Osteocyte (in vitro differentiated cells): ENCODE results near the gene BAIAP2. TPM values are rescaled to one million over a fixed set of nuclear protein-coding genes. Genes with fewer than 3 reads are reported as not detected.
A peak's percentile ranks its signal among the peaks of the same experiment; 100 is the strongest.

Experiments
- DNase-seq: peaks from one replicate; pipeline ENCODE4 v3.0.0; 2021; ENCODE audit warnings: mixed read lengths; ENCODE audit not compliant: unreplicated experiment; ENCODE audit errors: extremely low spot score
- H3K27ac Mint-ChIP-seq: one replicate; pipeline ENCODE4 v1.8.0; 2021; ENCODE audit warnings: mild to moderate bottlenecking, mixed read lengths; ENCODE audit not compliant: unreplicated experiment
- H3K27me3 Mint-ChIP-seq: one replicate; pipeline ENCODE4 v1.8.0; 2021; ENCODE audit warnings: mixed read lengths; ENCODE audit not compliant: unreplicated experiment
- H3K36me3 Mint-ChIP-seq: one replicate; pipeline ENCODE4 v1.8.0; 2021; ENCODE audit warnings: mixed read lengths; ENCODE audit not compliant: unreplicated experiment
- H3K4me1 Mint-ChIP-seq: one replicate; pipeline ENCODE4 v1.8.0; 2021; ENCODE audit warnings: mixed read lengths; ENCODE audit not compliant: unreplicated experiment
- H3K4me3 Mint-ChIP-seq: one replicate; pipeline ENCODE4 v1.8.0; 2021; ENCODE audit warnings: mild to moderate bottlenecking, moderate library complexity, mixed read lengths; ENCODE audit not compliant: unreplicated experiment
- H3K9me3 Mint-ChIP-seq: one replicate; pipeline ENCODE4 v1.8.0; 2021; ENCODE audit warnings: mixed read lengths; ENCODE audit not compliant: unreplicated experiment
- total RNA-seq: library from RNA; stranded (reverse); gene quantifications from 2 replicates; pipeline ENCODE4 v1.2.1, GENCODE V29; 2021
- TF ChIP-seq, protein P1 (sequence below): fragments of 200-600 bp; sonication (generic); IDR thresholded peaks from 2 replicates; pipeline ENCODE4 v1.5.0; 2021; ENCODE audit warnings: antibody characterized with exemption, mild to moderate bottlenecking, moderate library complexity

Gene BAIAP2
- total RNA-seq, 1 donor from 2014 or later, result 29.0 TPM

DNA sequence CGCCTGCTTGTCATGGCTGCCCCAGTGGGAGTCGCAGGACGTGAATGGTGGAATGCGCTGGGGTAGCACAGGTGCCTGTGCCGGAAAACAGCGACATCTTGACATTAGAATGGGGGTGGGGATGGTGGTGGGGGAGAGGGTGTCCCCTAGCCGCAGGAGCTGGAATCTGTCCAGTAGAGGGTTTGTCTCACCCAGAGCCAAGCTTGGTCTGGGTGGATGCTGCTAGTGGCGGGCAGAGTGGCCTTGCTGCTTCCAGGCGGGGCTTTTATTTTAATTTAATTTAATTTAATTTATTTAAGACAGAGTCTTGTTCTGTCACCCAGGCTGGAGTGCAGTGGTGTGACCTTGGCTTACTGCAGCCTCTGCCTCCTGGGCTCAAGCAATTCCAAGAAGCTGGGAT, 7.7 kb downstream of the BAIAP2 start:
- Mint-ChIP-seq H3K4me1 (peaks cover 64% of the 10 kb centered on the region), H3K9me3 (no peaks in the 10 kb centered on the region), H3K27ac (peak overlapping the region; percentile 47), H3K27me3 (no peaks in the 10 kb centered on the region), H3K36me3 (peaks cover 2% of the 10 kb centered on the region), H3K4me3 (no peak overlapping the region)
- DNase-seq, result no peak
- TF ChIP-seq, protein P1, sequence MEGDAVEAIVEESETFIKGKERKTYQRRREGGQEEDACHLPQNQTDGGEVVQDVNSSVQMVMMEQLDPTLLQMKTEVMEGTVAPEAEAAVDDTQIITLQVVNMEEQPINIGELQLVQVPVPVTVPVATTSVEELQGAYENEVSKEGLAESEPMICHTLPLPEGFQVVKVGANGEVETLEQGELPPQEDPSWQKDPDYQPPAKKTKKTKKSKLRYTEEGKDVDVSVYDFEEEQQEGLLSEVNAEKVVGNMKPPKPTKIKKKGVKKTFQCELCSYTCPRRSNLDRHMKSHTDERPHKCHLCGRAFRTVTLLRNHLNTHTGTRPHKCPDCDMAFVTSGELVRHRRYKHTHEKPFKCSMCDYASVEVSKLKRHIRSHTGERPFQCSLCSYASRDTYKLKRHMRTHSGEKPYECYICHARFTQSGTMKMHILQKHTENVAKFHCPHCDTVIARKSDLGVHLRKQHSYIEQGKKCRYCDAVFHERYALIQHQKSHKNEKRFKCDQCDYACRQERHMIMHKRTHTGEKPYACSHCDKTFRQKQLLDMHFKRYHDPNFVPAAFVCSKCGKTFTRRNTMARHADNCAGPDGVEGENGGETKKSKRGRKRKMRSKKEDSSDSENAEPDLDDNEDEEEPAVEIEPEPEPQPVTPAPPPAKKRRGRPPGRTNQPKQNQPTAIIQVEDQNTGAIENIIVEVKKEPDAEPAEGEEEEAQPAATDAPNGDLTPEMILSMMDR, result no peak

DNA sequence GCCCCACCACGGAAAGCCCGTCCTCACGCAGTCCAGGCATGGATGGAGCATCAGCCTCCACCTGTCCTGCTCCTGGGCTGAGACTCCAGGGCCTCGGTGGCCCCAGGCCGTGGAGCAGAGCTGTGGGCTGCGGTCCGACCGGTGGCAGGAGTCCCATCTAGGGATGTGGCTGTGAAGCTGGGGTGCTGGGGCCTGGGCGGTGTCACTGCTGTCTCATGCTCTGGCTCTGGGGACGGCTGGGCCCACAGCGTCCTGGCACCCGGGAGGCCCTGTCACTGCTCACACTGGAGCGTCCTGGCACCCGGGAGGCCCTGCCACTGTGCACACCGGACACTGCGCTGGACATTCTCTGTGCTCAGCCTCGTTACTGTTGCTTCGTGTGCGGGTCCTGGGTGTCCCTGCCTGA, 8.4 kb downstream of the BAIAP2 start:
- DNase-seq, result no peak
- TF ChIP-seq, protein P1, result no peak
- Mint-ChIP-seq H3K36me3 (no peaks in the 10 kb centered on the region), H3K27me3 (no peaks in the 10 kb centered on the region), H3K27ac (peak overlapping the region; percentile 96), H3K9me3 (no peaks in the 10 kb centered on the region), H3K4me1 (peaks cover 57% of the 10 kb centered on the region), H3K4me3 (peak overlapping the region; percentile 61)

DNA sequence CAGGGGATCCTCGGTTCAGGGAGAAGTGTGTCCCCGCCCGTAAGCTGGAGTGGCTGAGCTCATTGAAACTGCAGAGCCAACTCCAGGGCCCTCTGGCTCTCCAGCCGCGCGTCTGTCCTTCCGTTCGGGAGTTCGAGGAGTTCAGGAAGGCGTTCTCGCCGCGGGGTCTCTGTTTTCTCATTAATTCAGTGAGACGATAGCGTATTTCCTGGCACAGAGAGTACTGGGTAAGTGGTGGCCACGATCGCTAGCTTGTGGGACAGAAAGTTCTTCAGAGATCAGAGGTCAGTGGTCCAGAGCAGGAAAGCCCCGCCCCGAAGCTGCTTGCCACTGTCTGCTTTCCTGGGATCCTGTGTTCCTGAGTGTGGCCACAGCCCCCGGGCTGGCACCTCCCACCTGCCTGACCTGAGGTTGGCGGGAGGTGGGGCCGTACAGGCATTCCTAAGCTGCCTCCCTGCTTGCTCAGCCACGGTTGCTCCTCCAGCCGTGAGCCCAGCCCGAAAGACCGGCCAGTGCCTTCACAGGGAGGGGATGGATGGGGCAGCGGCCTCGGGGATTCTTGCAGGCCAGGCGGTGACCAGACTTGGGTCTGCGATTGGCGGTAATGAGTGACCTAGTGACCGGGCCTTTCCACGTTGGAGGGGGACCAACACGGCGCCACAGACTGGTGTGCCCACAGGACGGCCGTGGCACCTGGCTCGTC, 8.9 kb downstream of the BAIAP2 start:
- Mint-ChIP-seq H3K27me3 (no peaks in the 10 kb centered on the region), H3K36me3 (no peaks in the 10 kb centered on the region), H3K9me3 (no peaks in the 10 kb centered on the region), H3K4me3 (peak overlapping the region; percentile 61), H3K4me1 (peaks cover 59% of the 10 kb centered on the region), H3K27ac (peak overlapping the region; percentile 96)
- TF ChIP-seq, protein P1, result no peak
- DNase-seq, result no peak

GRCh38 chr17:81044428-81044763, 9.4 kb downstream of the BAIAP2 start:
- Mint-ChIP-seq H3K4me1 (peaks cover 62% of the 10 kb centered on the region), H3K36me3 (no peaks in the 10 kb centered on the region), H3K4me3 (peak overlapping the region; percentile 44), H3K27ac (peak overlapping the region; percentile 96), H3K9me3 (no peaks in the 10 kb centered on the region), H3K27me3 (no peaks in the 10 kb centered on the region)
- TF ChIP-seq, protein P1, result no peak
- DNase-seq, result no peak

DNA sequence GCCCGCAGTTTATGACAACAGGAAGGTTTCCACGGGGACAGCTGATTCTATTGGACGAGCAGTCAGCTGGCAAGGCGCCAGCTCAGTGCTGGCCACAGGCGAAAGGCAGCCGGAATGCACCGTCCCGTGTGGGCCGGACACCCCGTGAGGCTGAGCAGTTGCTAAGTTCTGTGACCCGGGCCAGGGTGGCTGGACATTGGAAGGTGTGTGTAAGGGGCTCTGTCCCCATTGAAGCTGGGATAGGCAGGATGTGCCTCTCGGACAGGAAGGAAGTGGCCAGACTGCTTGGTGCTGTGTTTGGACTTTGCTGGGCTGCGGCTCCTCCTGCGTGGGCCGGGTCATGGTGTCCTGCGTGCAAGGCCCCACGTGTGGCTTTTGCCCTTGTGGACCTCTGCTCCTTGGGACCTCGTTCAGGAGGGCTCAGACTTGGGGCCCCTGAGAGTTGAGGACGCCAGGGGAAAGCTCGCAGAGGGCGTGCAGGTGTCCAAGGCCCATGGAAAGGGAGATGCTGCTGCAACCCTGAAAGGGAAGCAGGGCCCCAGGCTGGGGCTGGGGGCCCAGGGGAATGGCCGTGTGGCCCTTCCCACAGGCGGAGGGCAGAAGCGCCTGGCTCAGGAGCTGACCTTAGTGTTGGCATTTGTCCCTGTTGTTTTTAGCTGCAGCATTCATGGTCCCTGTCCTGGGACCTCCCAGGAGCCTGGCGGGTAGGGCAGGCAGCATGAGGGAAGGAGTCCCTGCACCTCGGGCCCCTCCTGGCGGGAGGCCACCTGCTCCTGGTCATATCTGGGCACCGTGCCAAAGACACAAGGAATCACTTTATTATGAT, 10.0 kb downstream of the BAIAP2 start:
- Mint-ChIP-seq H3K27me3 (no peaks in the 10 kb centered on the region), H3K27ac (peak overlapping the region; percentile 96), H3K9me3 (no peaks in the 10 kb centered on the region), H3K4me3 (peak overlapping the region; percentile 44), H3K4me1 (peaks cover 62% of the 10 kb centered on the region), H3K36me3 (no peaks in the 10 kb centered on the region)
- peak; percentile 90 for DNase-seq
- TF ChIP-seq, protein P1, result no peak
